ENCODE measurements around the gene KCNAB3. TPM values are rescaled to one million over a fixed set of nuclear protein-coding genes. Genes with fewer than 3 reads are reported as not detected.

KCNAB3 gene
- total RNA-seq, 1 donor: 1.3 TPM

GRCh38 chr17:7951143-7951792, 21.6 kb upstream of the KCNAB3 start:
- TF ChIP-seq, protein P1, sequence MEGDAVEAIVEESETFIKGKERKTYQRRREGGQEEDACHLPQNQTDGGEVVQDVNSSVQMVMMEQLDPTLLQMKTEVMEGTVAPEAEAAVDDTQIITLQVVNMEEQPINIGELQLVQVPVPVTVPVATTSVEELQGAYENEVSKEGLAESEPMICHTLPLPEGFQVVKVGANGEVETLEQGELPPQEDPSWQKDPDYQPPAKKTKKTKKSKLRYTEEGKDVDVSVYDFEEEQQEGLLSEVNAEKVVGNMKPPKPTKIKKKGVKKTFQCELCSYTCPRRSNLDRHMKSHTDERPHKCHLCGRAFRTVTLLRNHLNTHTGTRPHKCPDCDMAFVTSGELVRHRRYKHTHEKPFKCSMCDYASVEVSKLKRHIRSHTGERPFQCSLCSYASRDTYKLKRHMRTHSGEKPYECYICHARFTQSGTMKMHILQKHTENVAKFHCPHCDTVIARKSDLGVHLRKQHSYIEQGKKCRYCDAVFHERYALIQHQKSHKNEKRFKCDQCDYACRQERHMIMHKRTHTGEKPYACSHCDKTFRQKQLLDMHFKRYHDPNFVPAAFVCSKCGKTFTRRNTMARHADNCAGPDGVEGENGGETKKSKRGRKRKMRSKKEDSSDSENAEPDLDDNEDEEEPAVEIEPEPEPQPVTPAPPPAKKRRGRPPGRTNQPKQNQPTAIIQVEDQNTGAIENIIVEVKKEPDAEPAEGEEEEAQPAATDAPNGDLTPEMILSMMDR (IDR thresholded peaks at IDR 0.05; ENCODE audit: insufficient read depth, low read length): no peak
- no peak overlapping the region for H3K4me3 ChIP-seq (ENCODE audit: low read depth, low read length)
- no peak for DNase-seq (ENCODE audit: low read depth)

GRCh38 chr17:7950578-7950977, 20.9 kb upstream of the KCNAB3 start:
- no peak overlapping the region for H3K4me3 ChIP-seq (ENCODE audit: low read depth, low read length)

DNA sequence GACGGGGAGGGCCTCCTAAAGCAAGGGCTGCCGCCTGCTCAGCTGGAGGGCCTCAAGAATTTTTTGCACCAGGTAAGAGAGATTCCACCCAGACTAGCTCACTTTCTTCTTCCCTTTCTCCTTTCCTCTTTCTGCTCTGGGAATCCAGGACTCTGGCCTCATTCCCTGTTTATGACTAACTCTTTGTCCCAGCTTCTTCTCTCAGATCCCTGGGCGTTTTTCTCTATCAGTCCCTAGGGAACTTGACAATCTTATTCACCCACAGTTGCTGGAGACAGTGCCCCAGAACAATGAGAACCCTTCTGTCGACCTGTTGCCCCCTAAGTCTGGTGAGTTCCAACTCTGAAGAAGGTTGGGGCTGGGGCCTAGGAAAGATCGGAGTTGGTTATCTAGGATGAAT, 18.0 kb upstream of the KCNAB3 start:
- TF ChIP-seq, protein P1 (IDR thresholded peaks at IDR 0.05; ENCODE audit: insufficient read depth, low read length): no peak
- peak; percentile 61 for DNase-seq (ENCODE audit: low read depth)
- H3K4me3 ChIP-seq (ENCODE audit: low read depth, low read length): no peak overlapping the region

More at GRCh38 chr17:7950578-7950977, 20.9 kb upstream of the KCNAB3 start:
- no peak for DNase-seq (ENCODE audit: low read depth)
- TF ChIP-seq, protein P1 (IDR thresholded peaks at IDR 0.05; ENCODE audit: insufficient read depth, low read length): no peak

DNA sequence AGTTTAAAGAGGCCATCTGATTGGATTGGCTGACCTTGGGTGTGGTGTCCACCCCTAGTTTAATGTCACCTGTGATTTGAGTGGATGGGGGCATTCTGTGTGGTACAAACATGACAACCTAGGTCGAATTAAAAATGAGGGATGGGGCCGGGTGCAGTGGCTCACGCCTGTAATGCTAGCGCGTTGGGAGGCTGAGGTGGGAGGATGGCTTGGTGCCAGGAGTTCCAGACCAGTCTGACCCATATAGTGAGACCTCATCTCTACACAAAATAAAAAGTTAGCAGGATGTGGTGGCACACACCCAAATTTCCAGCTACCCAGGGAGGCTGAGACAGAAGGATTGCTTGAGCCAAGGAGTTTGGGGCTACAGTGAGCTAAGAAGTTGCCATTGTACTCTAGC, 16.8 kb upstream of the KCNAB3 start:
- TF ChIP-seq, protein P1 (IDR thresholded peaks at IDR 0.05; ENCODE audit: insufficient read depth, low read length): no peak
- DNase-seq (ENCODE audit: low read depth): no peak

GRCh38 chr17:7945651-7946050, 16.0 kb upstream of the KCNAB3 start:
- no peak overlapping the region for H3K4me3 ChIP-seq (ENCODE audit: low read depth, low read length)
- DNase-seq (ENCODE audit: low read depth): no peak
- TF ChIP-seq, protein P1 (IDR thresholded peaks at IDR 0.05; ENCODE audit: insufficient read depth, low read length): no peak

More for the DNA sequence above, 16.8 kb upstream of the KCNAB3 start:
- no peak overlapping the region for H3K4me3 ChIP-seq (ENCODE audit: low read depth, low read length)

- DNase-seq (ENCODE audit: low read depth): no peak
- TF ChIP-seq, protein P1 (IDR thresholded peaks at IDR 0.05; ENCODE audit: insufficient read depth, low read length): no peak
- no peak overlapping the region for H3K4me3 ChIP-seq (ENCODE audit: low read depth, low read length)
These were observed 14.7 kb upstream of the KCNAB3 start for GRCh38 chr17:7944326-7944725.

GRCh38 chr17:7943291-7943690, 13.6 kb upstream of the KCNAB3 start:
- no peak for DNase-seq (ENCODE audit: low read depth)
- H3K4me3 ChIP-seq (ENCODE audit: low read depth, low read length): no peak overlapping the region
- TF ChIP-seq, protein P1 (IDR thresholded peaks at IDR 0.05; ENCODE audit: insufficient read depth, low read length): no peak

All from fibroblast of the aortic adventitia (primary cell).